H1 (cell line): ENCODE results near the gene COL12A1. TPM values are rescaled to one million over a fixed set of nuclear protein-coding genes. Genes with fewer than 3 reads are reported as not detected.

Source experiments
- CTCF ChIA-PET: fragments of 300-600 bp; sonication (Branson Sonifier 250); formaldehyde crosslinking; loops from one replicate; lab custom pipeline; 2021; ENCODE audit not compliant: partially characterized antibody; lab: Charles Lee
- POLR2A ChIA-PET: fragments of 300-600 bp; sonication (Branson Sonifier 250); formaldehyde crosslinking; loops from one replicate; lab custom pipeline; 2021; ENCODE audit warnings: inconsistent platforms; ENCODE audit not compliant: partially characterized antibody; lab: Charles Lee
- DNase-seq, 2 experiments: peaks; one replicate each; pipeline versions ENCODE4 v3.0.0 to v3.0.0-alpha.2; 2010 to 2022; ENCODE audit warnings: low spot score in 2 of 2, low read depth in 1 of 2, mixed read lengths in 1 of 2
- FAIRE-seq: peaks from 2 replicates; lab custom pipeline; 2011; peaks lifted over from hg19 to GRCh38; lab: Jason Lieb, UNC
- H2AFZ ChIP-seq: 2 replicates; pipeline ENCODE4 v1.8.1; 2012; ENCODE audit warnings: low read length, inconsistent platforms
- H2AK5ac ChIP-seq: 2 replicates; pipeline ENCODE4 v1.6.1; 2013; ENCODE audit warnings: low read depth, low read length
- H2BK120ac ChIP-seq: replicated peaks from 2 replicates; pipeline ENCODE3; 2013; ENCODE audit warnings: low read depth, low read length, inconsistent platforms
- H2BK12ac ChIP-seq: 2 replicates; pipeline ENCODE4 v1.6.1; 2013; ENCODE audit warnings: low read depth, low read length
- H2BK15ac ChIP-seq: 2 replicates; pipeline ENCODE4 v1.6.1; 2013; ENCODE audit warnings: low read length
- H2BK20ac ChIP-seq: 2 replicates; pipeline ENCODE4 v1.6.1; 2013; ENCODE audit warnings: low read length
- H2BK5ac ChIP-seq: 2 replicates; pipeline ENCODE4 v1.6.1; 2013; ENCODE audit warnings: low read depth, low read length
- H3K14ac ChIP-seq: 2 replicates; pipeline ENCODE4 v1.6.1; 2013; ENCODE audit warnings: inconsistent platforms; ENCODE audit not compliant: insufficient read length
- H3K18ac ChIP-seq: 2 replicates; pipeline ENCODE4 v1.6.1; 2013; ENCODE audit warnings: low read length; ENCODE audit errors: extremely low read depth
- H3K23ac ChIP-seq: 2 replicates; pipeline ENCODE4 v1.6.1; 2013; ENCODE audit warnings: inconsistent platforms; ENCODE audit not compliant: insufficient read length
- H3K23me2 ChIP-seq: 2 replicates; pipeline ENCODE4 v1.6.1; 2013; ENCODE audit warnings: low read depth, low read length
- H3K27ac ChIP-seq: 2 replicates; pipeline ENCODE4 v1.6.1; 2011; ENCODE audit warnings: low read depth, low read length, inconsistent platforms
- H3K27me3 ChIP-seq, 4 experiments: replicated peaks in 1 of 4; 1 replicate in 1 of 4; 2 replicates in 3 of 4; pipeline versions ENCODE4 v1.6.1 to v1.8.1; 2011 to 2013; ENCODE audit warnings: low read length in 3 of 4, mild to moderate bottlenecking in 3 of 4, inconsistent platforms in 2 of 4, mixed read lengths in 2 of 4, moderate library complexity in 1 of 4; ENCODE audit not compliant: control insufficient read depth in 3 of 4, insufficient read depth in 3 of 4; ENCODE audit errors: extremely low read depth in 1 of 4
- H3K36me3 ChIP-seq, 4 experiments: 2 replicates each; pipeline versions ENCODE4 v1.6.1 to v1.8.1; 2011 to 2013; ENCODE audit warnings: mild to moderate bottlenecking in 4 of 4, low read length in 3 of 4, moderate library complexity in 2 of 4, control low read depth in 1 of 4, inconsistent platforms in 1 of 4; ENCODE audit not compliant: insufficient read depth in 4 of 4, control insufficient read depth in 2 of 4
- H3K4ac ChIP-seq: replicated peaks from 2 replicates; pipeline ENCODE3; 2013; ENCODE audit warnings: low read length, low read depth, mixed read lengths, inconsistent platforms; ENCODE audit not compliant: insufficient read length
- H3K4me1 ChIP-seq, 4 experiments: replicated peaks in 1 of 4; 1 replicate in 1 of 4; 2 replicates in 3 of 4; pipeline versions ENCODE4 v1.6.1 to v1.8.1; 2011 to 2013; ENCODE audit warnings: low read length in 3 of 4, inconsistent platforms in 2 of 4, mixed read lengths in 1 of 4; ENCODE audit not compliant: insufficient read depth in 4 of 4, control insufficient read depth in 3 of 4
- H3K4me2 ChIP-seq, 2 experiments: 2 replicates each; pipeline versions ENCODE4 v1.6.1 to v1.8.1; 2011 to 2013; ENCODE audit warnings: low read depth in 2 of 2, low read length in 2 of 2, control low read depth in 1 of 2, inconsistent platforms in 1 of 2, mild to moderate bottlenecking in 1 of 2; ENCODE audit not compliant: insufficient read depth in 1 of 2
- H3K4me3 ChIP-seq, 4 experiments: fragments of 200-600, 300-600 bp in 1 of 4; sonication (generic), shearing (Covaris generic), sonication (Bioruptor Twin) in 1 of 4; 2 replicates each; pipeline versions ENCODE4 v1.5.1 to v1.8.1; 2011 to 2016; ENCODE audit warnings: low read length in 4 of 4, low read depth in 3 of 4, control low read depth in 2 of 4, inconsistent platforms in 2 of 4, mild to moderate bottlenecking in 2 of 4, mixed read lengths in 1 of 4, moderate library complexity in 1 of 4; ENCODE audit not compliant: insufficient read depth in 2 of 4; ENCODE audit errors: extremely low read depth in 1 of 4
- H3K56ac ChIP-seq: replicated peaks from 2 replicates; pipeline ENCODE3; 2013; ENCODE audit warnings: low read depth, mild to moderate bottlenecking, mixed read lengths, low read length, inconsistent platforms; ENCODE audit not compliant: insufficient read length
- H3K79me1 ChIP-seq: 2 replicates; pipeline ENCODE4 v1.6.1; 2013; ENCODE audit warnings: low read depth, low read length, control low read depth
- H3K79me2 ChIP-seq, 2 experiments: 2 replicates each; pipeline versions ENCODE4 v1.6.1 to v1.8.1; 2012 to 2013; ENCODE audit warnings: low read length in 2 of 2, mild to moderate bottlenecking in 2 of 2, inconsistent platforms in 1 of 2; ENCODE audit not compliant: insufficient read depth in 2 of 2, control insufficient read depth in 1 of 2
- H3K9ac ChIP-seq, 4 experiments: replicated peaks in 1 of 4; 1 replicate in 1 of 4; 2 replicates in 3 of 4; pipeline versions ENCODE4 v1.6.1 to v1.8.1; 2011 to 2013; ENCODE audit warnings: low read depth in 3 of 4, low read length in 3 of 4, control low read depth in 2 of 4, mild to moderate bottlenecking in 2 of 4, moderate library complexity in 2 of 4, inconsistent platforms in 1 of 4; ENCODE audit errors: extremely low read depth in 1 of 4
- H3K9me3 ChIP-seq, 2 experiments: 2 replicates each; pipeline versions ENCODE4 v1.6.1 to v1.8.1; 2012 to 2013; ENCODE audit warnings: mild to moderate bottlenecking in 2 of 2, moderate library complexity in 2 of 2, control low read depth in 1 of 2, inconsistent platforms in 1 of 2, low read depth in 1 of 2, low read length in 1 of 2, mixed read lengths in 1 of 2; ENCODE audit not compliant: insufficient read depth in 2 of 2
- H4K20me1 ChIP-seq, 2 experiments: replicated peaks in 1 of 2; 2 replicates each; pipeline versions ENCODE3 to v1.8.1; 2011 to 2013; ENCODE audit warnings: inconsistent platforms in 2 of 2, low read length in 2 of 2, mild to moderate bottlenecking in 1 of 2; ENCODE audit not compliant: insufficient read depth in 2 of 2, control insufficient read depth in 1 of 2
- H4K5ac ChIP-seq: 2 replicates; pipeline ENCODE4 v1.6.1; 2013; ENCODE audit warnings: low read length, low read depth, mixed read lengths, inconsistent platforms; ENCODE audit not compliant: insufficient read length
- H4K8ac ChIP-seq: 2 replicates; pipeline ENCODE4 v1.8.0; 2013; ENCODE audit warnings: mild to moderate bottlenecking, moderate library complexity, low read length, inconsistent platforms; ENCODE audit not compliant: insufficient read depth; ENCODE audit errors: extremely low read depth
- H4K91ac ChIP-seq: replicated peaks from 2 replicates; pipeline ENCODE3; 2013; ENCODE audit warnings: low read length, mixed read lengths, inconsistent platforms; ENCODE audit not compliant: insufficient read length
- BACH1 ChIP-seq: IDR thresholded peaks from 2 replicates; pipeline ENCODE4 v1.6.1; 2012; ENCODE audit warnings: low read length, improper control_type of control experiment
- EP300 ChIP-seq, 2 experiments: IDR thresholded peaks; 1 replicate in 1 of 2; 2 replicates in 1 of 2; pipeline ENCODE4 v1.6.1; 2011 to 2012; ENCODE audit warnings: low read depth in 2 of 2, low read length in 2 of 2, mild to moderate bottlenecking in 2 of 2, borderline replicate concordance in 1 of 2, inconsistent platforms in 1 of 2, moderate library complexity in 1 of 2
- EZH2 ChIP-seq: fragments of 200-600 bp; sonication (generic); IDR thresholded peaks from 2 replicates; pipeline ENCODE4 v1.7.1; 2012; ENCODE audit warnings: low read depth, mild to moderate bottlenecking, moderate library complexity, low read length, inconsistent platforms; ENCODE audit not compliant: severe bottlenecking
- HDAC2 ChIP-seq, 2 experiments: fragments of 300-600 bp in 1 of 2; sonication (generic) in 1 of 2; IDR thresholded peaks; 2 replicates each; pipeline ENCODE4 v1.6.1; 2011 to 2012; ENCODE audit warnings: low read depth in 2 of 2, low read length in 2 of 2, mild to moderate bottlenecking in 2 of 2, moderate library complexity in 2 of 2, borderline replicate concordance in 1 of 2, inconsistent platforms in 1 of 2
- HDAC6 ChIP-seq: IDR thresholded peaks from one replicate; pipeline ENCODE4 v1.7.1; 2012; ENCODE audit warnings: low read depth, mild to moderate bottlenecking, inconsistent platforms, low read length, moderate library complexity
- KDM1A ChIP-seq: fragments of 200-600, 300-600 bp; sonication (generic); IDR thresholded peaks from 2 replicates; pipeline ENCODE4 v1.7.1; 2016; ENCODE audit warnings: mild to moderate bottlenecking, low read length, borderline replicate concordance
- PHF8 ChIP-seq: fragments of 200-600 bp; sonication (generic); conservative IDR thresholded peaks from 2 replicates; pipeline ENCODE4 v1.7.1; 2012; ENCODE audit warnings: low read depth, mild to moderate bottlenecking, inconsistent platforms, low read length, moderate library complexity
- RFX5 ChIP-seq: IDR thresholded peaks from 2 replicates; pipeline ENCODE4 v1.6.1; 2011; ENCODE audit warnings: low read depth, low read length, improper control_type of control experiment, borderline replicate concordance
- SP2 ChIP-seq: IDR thresholded peaks from 2 replicates; pipeline ENCODE4 v1.6.1; 2012; ENCODE audit warnings: mild to moderate bottlenecking, low read length, inconsistent platforms
- SUZ12 ChIP-seq: fragments of 200-600 bp; sonication (generic); IDR thresholded peaks from 2 replicates; pipeline ENCODE4 v1.6.1; 2012; ENCODE audit warnings: mild to moderate bottlenecking, inconsistent platforms, low read length, moderate library complexity, mixed read lengths
- TAF1 ChIP-seq: IDR thresholded peaks from 2 replicates; pipeline ENCODE4 v1.6.1; 2011; ENCODE audit warnings: mild to moderate bottlenecking, low read depth, low read length
- TBP ChIP-seq: IDR thresholded peaks from 2 replicates; pipeline ENCODE4 v1.6.1; 2011; ENCODE audit warnings: low read depth, low read length, improper control_type of control experiment
- WGBS, 2 experiments: shearing (Covaris generic) in 1 of 2; methylation state at CpG; one replicate each; pipeline versions ENCODE4 v1.1.6 to v1.1.7; 2013 to 2015; ENCODE audit warnings: low lambda C conversion rate in 2 of 2, mixed read lengths in 2 of 2, inconsistent platforms in 1 of 2, low coverage in 1 of 2, missing lambda C conversion rate in 1 of 2; ENCODE audit not compliant: insufficient replicate concordance in 2 of 2, insufficient coverage in 1 of 2, insufficient read length in 1 of 2; ENCODE audit errors: extremely low coverage in 1 of 2, missing lambda C conversion rate in 1 of 2; 5-methylcytosine and 5-hydroxymethylcytosine counted together
- polyA plus RNA-seq, 7 experiments: library from polyadenylated mRNA; depleted of rRNA in 3 of 7; stranded (reverse) in 5 of 7; unstranded in 2 of 7; fragments of >200 nt in 5 of 7; fragments of 200-250 nt in 2 of 7; gene quantifications; 1 replicate in 5 of 7; 2 replicates in 1 of 7; 4 replicates in 1 of 7; pipeline versions ENCODE4 v1.2.1 to v1.2.3, GENCODE V29; 2011 to 2013; ENCODE audit warnings: missing spikeins in 2 of 7, mixed read lengths in 2 of 7
- total RNA-seq: library from RNA; stranded (reverse); fragmentation: NEBNext Ultra II Directional; extraction: Animal tissue kit (Norgen Biotek cat#: 25700); gene quantifications from 2 replicates; pipeline ENCODE4 v1.2.1, GENCODE V29; 2021
- TF ChIP-seq, protein P1 (sequence below): IDR thresholded peaks from 2 replicates; pipeline ENCODE4 v1.6.1; 2011; ENCODE audit warnings: low read depth, mild to moderate bottlenecking, low read length; ENCODE audit not compliant: insufficient read depth

The COL12A1 gene
- total and polyA plus RNA-seq, 2 of the 8 experiments (the other 6 are each of a cell fraction or from before 2014, with no cell fraction given), result 1.4 to 4.7 TPM

GRCh38 chr6:75103431-75103830 is 102.4 kb downstream of the COL12A1 start:
- Histone ChIP-seq H3K14ac (no peak overlapping the region), H2AK5ac (no peak overlapping the region), H2BK12ac (no peak overlapping the region)
- TF ChIP-seq, protein P1, sequence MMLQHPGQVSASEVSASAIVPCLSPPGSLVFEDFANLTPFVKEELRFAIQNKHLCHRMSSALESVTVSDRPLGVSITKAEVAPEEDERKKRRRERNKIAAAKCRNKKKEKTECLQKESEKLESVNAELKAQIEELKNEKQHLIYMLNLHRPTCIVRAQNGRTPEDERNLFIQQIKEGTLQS, result no peak
- no peak for TF ChIP-seq SP2
- no peak for TF ChIP-seq TAF1
- TF ChIP-seq BACH1, result no peak
- no peak for TF ChIP-seq EZH2
- TF ChIP-seq HDAC6, result no peak
- TF ChIP-seq TBP, result no peak
- no peak for TF ChIP-seq RFX5
- no peak for TF ChIP-seq PHF8
- TF ChIP-seq SUZ12, result no peak
- TF ChIP-seq EP300 (IDR thresholded peaks at IDR 0.05; ENCODE audit: borderline replicate concordance in 1 of 2, low read depth in 2 of 2, low read length in 2 of 2), result no peak
- no peak for TF ChIP-seq KDM1A
- TF ChIP-seq HDAC2 (IDR thresholded peaks at IDR 0.05; ENCODE audit: borderline replicate concordance in 1 of 2, low read depth in 2 of 2, low read length in 2 of 2), result no peak
- TF ChIP-seq, all 59 proteins: peak for 0
- H3K4me1 ChIP-seq, result no peaks in the 10 kb centered on the region
- H2BK15ac ChIP-seq, result no peak overlapping the region
- H3K36me3 ChIP-seq, result no peaks in the 10 kb centered on the region
- H4K91ac ChIP-seq, result no peak overlapping the region
- no peak overlapping the region for H3K18ac ChIP-seq
- H2BK20ac ChIP-seq, result no peak overlapping the region
- no peaks in the 10 kb centered on the region for H3K27me3 ChIP-seq
- no peak overlapping the region for H2BK120ac ChIP-seq
- DNase-seq, result no peak
- no peaks in the 10 kb centered on the region for H4K20me1 ChIP-seq
- no peak overlapping the region for H4K5ac ChIP-seq
- H3K23me2 ChIP-seq, result no peaks in the 10 kb centered on the region
- H3K56ac ChIP-seq, result no peak overlapping the region
- no peak overlapping the region for H3K4me2 ChIP-seq
- ChIA-PET POLR2A (no interaction called here), CTCF (no interaction called here)
- no peak overlapping the region for H4K8ac ChIP-seq
- no peak overlapping the region for H3K23ac ChIP-seq
- no peak for FAIRE-seq
- H2AFZ ChIP-seq, result no peak overlapping the region
- no peak overlapping the region for H2BK5ac ChIP-seq
- no peaks in the 10 kb centered on the region for H3K9me3 ChIP-seq
- no peak overlapping the region for H3K9ac ChIP-seq
- no peaks in the 10 kb centered on the region for H3K79me2 ChIP-seq
- H3K4me3 ChIP-seq, result no peak overlapping the region
- no peak overlapping the region for H3K27ac ChIP-seq
- 71% methylated on average over 1 of the region's 1 CpG; no CpG with 5 or more reads in 1 of the 2 experiments for WGBS, 2 experiments
- no peaks in the 10 kb centered on the region for H3K79me1 ChIP-seq
- no peak overlapping the region for H3K4ac ChIP-seq
